Left ventricle myocardium inferior (tissue), 1 donor: Measurements from ENCODE around the gene DCDC2. TPM values are rescaled to one million over a fixed set of nuclear protein-coding genes. Genes with fewer than 3 reads are reported as not detected.

Experiments
- DNase-seq: peaks from one replicate; pipeline ENCODE4 v3.0.0-alpha.2; 2020
- H3K27ac ChIP-seq: fragments of 200-600 bp; replicated peaks from 2 replicates; pipeline ENCODE4 v1.8.0; 2021
- H3K27me3 ChIP-seq: fragments of 200-600 bp; 2 replicates; pipeline ENCODE4 v1.8.0; 2021; ENCODE audit warnings: low read depth
- H3K36me3 ChIP-seq: fragments of 200-600 bp; 2 replicates; pipeline ENCODE4 v1.8.0; 2021
- H3K4me1 ChIP-seq: fragments of 200-600 bp; 2 replicates; pipeline ENCODE4 v1.8.0; 2021
- H3K4me3 ChIP-seq: fragments of 200-600 bp; 2 replicates; pipeline ENCODE4 v1.8.0; 2021; ENCODE audit warnings: mild to moderate bottlenecking, moderate library complexity
- H3K9me3 ChIP-seq: fragments of 200-600 bp; replicated peaks from 2 replicates; pipeline ENCODE4 v1.8.0; 2021
- intact Hi-C: fragments of 100-400 bp; cut with micrococcal nuclease; formaldehyde crosslinking; loops from one replicate; pipeline ENCODE4 v1.11.0; 2022
- total RNA-seq: library from RNA; stranded (reverse); fragmentation: NEBNext Ultra II Directional; extraction: Animal tissue kit (Norgen Biotek cat#: 25700); gene quantifications from one replicate; pipeline ENCODE4 v1.2.1, GENCODE V29; 2021
- TF ChIP-seq, protein P1 (sequence below): fragments of 200-600 bp; IDR thresholded peaks from 2 replicates; pipeline ENCODE4 v1.8.0; 2021; ENCODE audit warnings: antibody characterized with exemption, mild to moderate bottlenecking, borderline replicate concordance
- donor health status: DM: no; HTN: yes; CAD: no; lungs with severe emphysema.

The DCDC2 gene
- total RNA-seq, 1 donor from 2014 or later, result not detected

DNA sequence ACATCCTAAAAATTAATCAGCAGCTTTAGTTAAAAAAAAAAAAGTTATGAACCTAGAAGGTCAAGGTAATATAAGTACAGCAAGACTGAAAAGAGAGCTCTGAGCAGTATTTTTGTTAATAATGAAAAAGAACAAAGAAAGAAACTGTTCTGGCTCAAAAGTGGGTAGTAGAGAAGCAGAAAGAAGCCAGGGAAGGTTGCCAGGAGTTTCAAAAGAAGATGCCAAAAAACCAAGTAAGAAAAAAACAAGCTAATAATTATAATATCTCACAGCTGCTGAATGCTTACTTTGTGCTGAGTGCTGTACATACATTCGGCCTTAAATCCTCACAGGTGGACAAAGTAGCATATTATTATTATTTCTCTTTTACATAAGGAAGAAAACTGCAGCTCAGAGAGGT, 200.0 kb downstream of the DCDC2 start:
- intact Hi-C loops, result no loop called here
- Histone ChIP-seq H3K4me3 (no peak overlapping the region), H3K4me1 (no peaks in the 10 kb centered on the region), H3K27ac (no peak overlapping the region), H3K36me3 (no peaks in the 10 kb centered on the region), H3K27me3 (no peaks in the 10 kb centered on the region), H3K9me3 (no peaks in the 10 kb centered on the region)
- DNase-seq, result no peak
- TF ChIP-seq, protein P1, sequence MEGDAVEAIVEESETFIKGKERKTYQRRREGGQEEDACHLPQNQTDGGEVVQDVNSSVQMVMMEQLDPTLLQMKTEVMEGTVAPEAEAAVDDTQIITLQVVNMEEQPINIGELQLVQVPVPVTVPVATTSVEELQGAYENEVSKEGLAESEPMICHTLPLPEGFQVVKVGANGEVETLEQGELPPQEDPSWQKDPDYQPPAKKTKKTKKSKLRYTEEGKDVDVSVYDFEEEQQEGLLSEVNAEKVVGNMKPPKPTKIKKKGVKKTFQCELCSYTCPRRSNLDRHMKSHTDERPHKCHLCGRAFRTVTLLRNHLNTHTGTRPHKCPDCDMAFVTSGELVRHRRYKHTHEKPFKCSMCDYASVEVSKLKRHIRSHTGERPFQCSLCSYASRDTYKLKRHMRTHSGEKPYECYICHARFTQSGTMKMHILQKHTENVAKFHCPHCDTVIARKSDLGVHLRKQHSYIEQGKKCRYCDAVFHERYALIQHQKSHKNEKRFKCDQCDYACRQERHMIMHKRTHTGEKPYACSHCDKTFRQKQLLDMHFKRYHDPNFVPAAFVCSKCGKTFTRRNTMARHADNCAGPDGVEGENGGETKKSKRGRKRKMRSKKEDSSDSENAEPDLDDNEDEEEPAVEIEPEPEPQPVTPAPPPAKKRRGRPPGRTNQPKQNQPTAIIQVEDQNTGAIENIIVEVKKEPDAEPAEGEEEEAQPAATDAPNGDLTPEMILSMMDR, result no peak

DNA sequence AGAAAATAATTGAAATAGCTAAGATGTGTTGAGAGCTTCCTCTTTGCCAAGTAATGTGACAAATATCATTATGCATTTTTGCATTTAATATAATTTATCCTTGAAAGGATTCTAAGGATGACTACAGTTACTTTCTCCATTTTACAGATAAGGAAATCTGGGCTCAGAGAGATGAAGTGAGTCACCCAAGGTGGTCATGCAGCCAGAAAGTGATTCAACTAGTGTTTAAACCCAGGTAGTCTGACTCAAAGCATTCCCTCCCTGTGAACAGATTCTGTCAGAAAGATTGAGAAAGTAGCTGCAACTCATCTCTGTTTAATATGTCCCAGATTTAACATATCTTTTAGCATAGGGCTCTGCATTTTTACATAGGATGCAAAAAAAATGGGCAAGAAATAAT, 203.7 kb downstream of the DCDC2 start:
- Histone ChIP-seq H3K36me3 (no peaks in the 10 kb centered on the region), H3K27ac (no peak overlapping the region), H3K4me1 (no peaks in the 10 kb centered on the region), H3K4me3 (no peak overlapping the region), H3K9me3 (peaks cover 7% of the 10 kb centered on the region), H3K27me3 (no peaks in the 10 kb centered on the region)
- intact Hi-C loops, result no loop called here
- TF ChIP-seq, protein P1, result no peak
- no peak for DNase-seq

DNA sequence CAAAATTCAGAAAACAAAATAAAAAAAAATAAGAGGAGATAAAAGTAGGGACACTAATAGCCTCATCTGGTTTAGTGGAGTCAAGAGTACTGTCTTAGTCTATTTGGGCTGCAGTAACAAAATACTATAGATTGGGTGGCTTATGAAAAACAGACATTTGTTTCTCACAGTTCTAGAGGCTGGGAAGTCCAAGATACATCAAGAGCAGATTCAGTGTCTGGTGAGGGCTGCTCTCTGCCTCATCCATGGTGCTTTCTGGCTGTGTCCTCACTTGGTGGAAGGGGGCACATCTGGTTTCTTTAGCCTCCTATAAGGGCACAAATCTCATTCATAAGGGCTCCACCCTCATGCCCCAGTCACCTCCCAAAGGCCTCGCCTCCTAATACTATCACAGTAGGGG, 205.8 kb downstream of the DCDC2 start:
- Histone ChIP-seq H3K36me3 (no peaks in the 10 kb centered on the region), H3K4me1 (no peaks in the 10 kb centered on the region), H3K4me3 (no peak overlapping the region), H3K9me3 (peaks cover 7% of the 10 kb centered on the region), H3K27ac (no peak overlapping the region), H3K27me3 (peaks cover 14% of the 10 kb centered on the region)
- intact Hi-C loops, result no loop called here
- TF ChIP-seq, protein P1, result no peak
- no peak for DNase-seq

DNA sequence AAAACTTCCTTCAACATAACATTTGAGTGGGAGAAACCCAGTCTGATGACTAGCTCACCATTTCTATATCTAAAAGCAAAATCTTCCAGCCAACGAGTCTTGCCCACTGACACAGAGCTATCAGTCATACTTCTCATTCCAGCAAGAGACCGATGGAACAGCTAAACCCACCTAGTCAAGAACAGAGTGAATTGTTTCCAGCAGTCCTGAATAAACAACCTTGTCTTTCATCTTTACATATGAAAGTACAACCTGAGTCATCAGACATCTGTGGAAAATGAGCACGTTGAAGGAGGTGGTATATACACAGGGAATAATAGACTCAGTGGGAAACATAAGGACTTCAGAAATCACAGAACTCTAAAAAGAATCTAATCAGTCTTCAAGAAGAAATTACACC, 208.0 kb downstream of the DCDC2 start:
- intact Hi-C loops, result no loop called here
- no peaks in the 10 kb centered on the region for H3K4me1 ChIP-seq

DNA sequence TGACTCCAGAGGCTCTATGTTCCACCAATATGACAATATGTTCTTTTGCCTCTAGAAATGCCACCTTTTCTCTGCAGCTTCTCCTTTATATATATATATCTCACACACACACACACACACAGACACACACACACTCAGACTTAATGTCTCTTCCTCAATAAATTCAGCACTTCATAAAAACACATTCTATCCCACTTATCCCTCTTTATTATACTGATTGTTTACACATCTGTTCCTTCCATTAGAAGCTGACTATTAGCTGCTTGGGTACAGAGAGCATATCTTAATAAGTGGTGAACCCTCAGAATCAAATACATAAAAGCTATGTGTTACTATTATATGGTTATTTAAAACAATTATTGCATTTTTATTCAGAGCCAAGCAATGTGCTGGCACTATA, 208.6 kb downstream of the DCDC2 start:
- DNase-seq, result no peak
- H3K4me1 ChIP-seq, result no peaks in the 10 kb centered on the region
- peaks cover 14% of the 10 kb centered on the region for H3K27me3 ChIP-seq
- H3K36me3 ChIP-seq, result no peaks in the 10 kb centered on the region
- H3K9me3 ChIP-seq, result peaks cover 7% of the 10 kb centered on the region
- no peak overlapping the region for H3K27ac ChIP-seq
- TF ChIP-seq, protein P1, result no peak
- intact Hi-C loops, result no loop called here
- no peak overlapping the region for H3K4me3 ChIP-seq

More for the DNA sequence above, 208.0 kb downstream of the DCDC2 start:
- TF ChIP-seq, protein P1, result no peak
- no peak overlapping the region for H3K27ac ChIP-seq
- peaks cover 14% of the 10 kb centered on the region for H3K27me3 ChIP-seq
- no peak overlapping the region for H3K4me3 ChIP-seq
- no peak for DNase-seq
- H3K9me3 ChIP-seq, result peaks cover 7% of the 10 kb centered on the region
- H3K36me3 ChIP-seq, result no peaks in the 10 kb centered on the region

DNA sequence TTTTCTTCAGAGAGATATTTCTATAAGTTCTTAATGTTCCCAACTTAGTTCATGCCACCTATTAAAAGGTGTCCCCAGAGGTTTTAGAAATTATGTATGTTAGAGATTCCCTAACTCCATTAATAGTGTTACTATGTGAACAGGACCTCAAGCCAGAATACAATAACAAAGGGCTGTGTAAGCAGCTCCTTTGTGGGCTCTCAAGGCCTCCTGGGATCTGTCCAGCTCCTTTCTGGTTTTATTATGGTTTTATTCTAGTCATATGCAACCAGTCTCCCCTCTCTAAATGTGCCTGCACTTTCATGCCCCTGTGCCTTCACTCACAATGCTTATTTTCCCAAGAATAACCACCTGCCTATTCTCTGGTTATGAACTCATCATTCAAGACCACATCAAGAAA, 209.2 kb downstream of the DCDC2 start:
- TF ChIP-seq, protein P1, result no peak
- intact Hi-C loops, result no loop called here
- no peaks in the 10 kb centered on the region for H3K4me1 ChIP-seq

More for the DNA sequence above, 209.2 kb downstream of the DCDC2 start:
- H3K27me3 ChIP-seq, result peaks cover 14% of the 10 kb centered on the region
- H3K36me3 ChIP-seq, result no peaks in the 10 kb centered on the region
- no peak for DNase-seq
- peaks cover 7% of the 10 kb centered on the region for H3K9me3 ChIP-seq
- H3K27ac ChIP-seq, result no peak overlapping the region
- no peak overlapping the region for H3K4me3 ChIP-seq
